GM19351 (cell line): ENCODE data around the gene BABAM2.

Experiments used
- ATAC-seq: cut with Tn5 transposase; IDR thresholded peaks from one replicate; pipeline ENCODE4 v1.9.1; 2021; ENCODE audit warnings: mild to moderate bottlenecking, moderate library complexity; ENCODE audit not compliant: unreplicated experiment

BABAM2 gene

GRCh38 chr2:28349546-28350165, 459.1 kb downstream of the BABAM2 start:
- ATAC-seq = no peak

GRCh38 chr2:28350196-28350595, 459.7 kb downstream of the BABAM2 start:
- no peak for ATAC-seq

- ATAC-seq = no peak
Measured at GRCh38 chr2:28350791-28351285, 460.3 kb downstream of the BABAM2 start.

GRCh38 chr2:28351621-28352020, 461.1 kb downstream of the BABAM2 start:
- ATAC-seq = no peak

- ATAC-seq = no peak
Measured at GRCh38 chr2:28352104-28352503, 461.6 kb downstream of the BABAM2 start.

DNA sequence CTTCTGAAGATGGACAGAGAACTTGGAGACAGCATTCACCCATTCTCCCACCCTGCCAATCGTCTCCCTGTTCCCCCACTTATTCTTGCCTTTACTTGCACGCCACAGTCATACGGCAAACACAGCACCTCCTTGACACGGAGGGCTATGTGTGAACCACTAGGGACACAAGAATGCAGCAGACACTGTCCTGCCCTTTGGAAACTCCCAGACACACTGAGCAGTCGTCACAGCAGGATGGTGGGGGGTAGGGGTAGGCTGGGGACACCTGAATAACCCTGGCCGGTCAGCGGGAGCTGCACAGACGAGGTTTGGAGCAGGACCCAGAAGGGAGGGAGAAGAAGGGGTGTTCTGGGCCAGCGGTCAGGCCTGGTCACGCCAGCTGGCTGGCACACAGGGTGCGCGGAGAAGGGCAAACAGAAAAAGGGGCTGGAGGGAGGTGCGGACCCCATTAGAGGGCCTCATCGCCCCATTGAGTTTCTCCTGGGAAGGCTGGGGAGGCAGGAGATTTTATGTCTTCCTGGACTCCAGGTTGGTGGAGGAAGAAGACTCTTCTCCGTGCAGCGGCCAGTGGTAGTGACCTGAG, 462.2 kb downstream of the BABAM2 start:
- ATAC-seq = no peak

GRCh38 chr2:28354920-28355520, 464.5 kb downstream of the BABAM2 start:
- ATAC-seq = no peak

DNA sequence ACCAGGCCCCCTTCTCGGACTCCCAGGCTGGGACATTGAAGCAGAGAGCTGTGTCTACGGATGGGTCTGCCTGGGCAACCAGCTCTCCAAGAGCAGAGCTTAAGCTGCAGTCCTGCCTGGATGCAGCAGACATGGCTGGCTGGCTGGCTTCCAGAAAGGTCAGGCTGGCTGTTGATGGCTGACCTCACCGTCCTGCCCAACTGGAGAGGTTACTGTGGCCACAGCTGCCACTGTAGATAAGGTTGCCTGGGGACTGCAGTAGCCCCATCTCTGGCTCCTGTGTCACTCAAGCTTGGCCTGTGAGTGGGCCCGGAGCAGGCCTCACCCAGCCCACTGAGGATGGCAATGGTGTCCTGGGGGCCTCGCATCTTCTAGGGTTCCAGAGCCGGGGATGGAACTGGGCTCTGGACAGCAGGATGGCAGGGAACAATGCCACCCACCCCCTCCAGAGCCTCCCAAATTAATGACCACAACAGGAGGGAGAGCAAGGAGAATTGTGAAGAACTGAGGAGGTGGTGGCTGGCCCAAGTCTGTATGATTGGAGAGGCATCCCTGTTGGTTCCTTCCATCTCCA, 465.1 kb downstream of the BABAM2 start:
- ATAC-seq = no peak

DNA sequence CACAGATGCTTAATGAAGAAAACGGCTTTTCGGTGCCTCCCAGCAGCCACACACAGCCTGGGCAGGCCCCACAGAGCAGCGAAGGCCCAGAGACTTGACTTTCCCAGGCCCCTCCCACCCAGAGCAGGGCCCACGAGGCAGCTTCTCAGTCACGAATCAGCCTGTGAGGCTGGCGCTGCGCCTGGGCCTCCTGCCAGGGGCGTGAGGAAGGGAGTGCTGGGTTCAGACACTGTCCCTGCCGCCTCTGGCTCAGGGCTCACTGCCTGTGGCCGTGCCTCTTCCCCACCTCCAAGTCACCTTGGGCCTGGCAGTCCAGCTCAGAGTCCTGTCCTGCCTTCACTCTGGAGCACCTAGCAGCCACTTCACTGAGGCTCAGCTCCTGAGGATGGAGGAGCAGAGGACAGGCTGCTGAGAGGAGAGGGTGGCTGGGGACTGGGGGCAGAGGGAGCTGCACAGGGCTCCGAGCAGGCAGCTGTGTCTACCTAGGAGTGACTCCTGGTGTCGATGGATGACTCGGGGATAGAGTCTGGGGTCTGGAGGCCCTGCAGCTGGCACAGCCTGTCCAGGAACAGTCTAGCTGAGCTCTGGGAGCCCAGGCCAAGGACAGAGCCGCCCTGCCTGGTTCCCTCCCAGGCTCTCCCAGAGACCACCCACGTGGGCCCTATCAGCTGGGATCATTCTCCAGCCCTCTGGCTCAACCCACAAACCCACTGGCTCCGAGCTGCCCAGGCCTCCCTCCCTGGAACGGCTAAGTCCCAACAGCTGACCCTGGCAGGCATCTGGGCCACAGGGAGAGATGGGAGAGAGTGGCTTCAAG, 465.8 kb downstream of the BABAM2 start:
- no peak for ATAC-seq

GRCh38 chr2:28357055-28357454, 466.5 kb downstream of the BABAM2 start:
- ATAC-seq = no peak

- ATAC-seq = no peak
Measured at GRCh38 chr2:28357948-28358667, 467.6 kb downstream of the BABAM2 start.

DNA sequence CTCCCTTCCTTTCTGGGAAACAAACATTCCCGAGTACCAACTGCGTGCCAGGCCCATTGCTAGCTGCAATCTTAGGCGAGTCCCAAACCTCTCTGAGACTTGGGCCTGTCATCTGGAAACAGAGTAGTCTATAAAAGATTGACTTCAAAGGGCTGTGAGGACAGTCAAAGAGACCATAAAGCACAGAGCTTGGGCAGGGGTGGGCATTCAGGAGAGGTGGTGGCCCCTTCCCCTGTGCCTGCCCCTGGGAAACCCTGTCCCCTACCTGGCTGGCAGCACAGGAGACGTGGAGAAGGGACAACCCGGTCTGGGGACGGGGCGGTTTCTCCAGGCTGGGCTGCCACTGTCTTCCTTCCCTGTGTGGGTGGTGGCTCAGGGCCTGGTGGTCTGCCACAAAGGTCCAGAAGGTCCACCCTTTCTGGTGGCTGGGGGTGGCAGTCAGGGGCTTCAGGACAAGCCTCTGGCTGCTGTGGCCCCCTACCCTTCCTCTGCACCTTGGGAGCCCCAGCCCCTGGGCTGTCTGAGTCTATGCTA, 468.2 kb downstream of the BABAM2 start:
- no peak for ATAC-seq

GRCh38 chr2:28359222-28360057, 468.9 kb downstream of the BABAM2 start:
- ATAC-seq = peak; percentile 87

- ATAC-seq = no peak
Measured at GRCh38 chr2:28360058-28360717, 469.7 kb downstream of the BABAM2 start.

DNA sequence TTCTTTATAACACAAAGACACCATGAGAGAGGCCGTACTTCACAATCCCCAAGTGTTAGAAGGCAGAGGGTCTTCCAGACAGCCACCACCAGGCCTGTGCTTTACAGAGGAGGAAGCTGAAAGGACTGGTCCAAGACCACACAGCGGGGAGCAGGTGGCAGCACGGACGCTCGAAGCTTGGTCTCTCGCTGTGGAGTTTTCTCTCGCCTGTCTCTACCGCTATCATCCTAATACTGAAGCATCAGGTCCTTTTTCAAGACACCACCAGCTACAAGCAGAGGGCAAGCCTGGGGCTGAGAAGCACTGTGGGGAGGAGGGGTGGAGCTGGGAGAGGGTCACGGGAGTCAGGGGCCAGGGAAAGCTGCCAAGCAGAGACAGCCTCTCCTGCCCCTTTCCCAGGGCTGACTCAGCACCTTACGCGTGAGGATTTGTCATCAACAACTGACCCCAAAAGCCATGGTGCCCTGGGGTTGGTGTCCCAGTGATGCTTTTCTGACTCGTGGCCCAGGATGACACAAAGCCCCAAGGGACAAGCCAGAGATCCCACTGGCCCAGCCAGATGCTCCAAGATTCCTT, 470.3 kb downstream of the BABAM2 start:
- no peak for ATAC-seq

DNA sequence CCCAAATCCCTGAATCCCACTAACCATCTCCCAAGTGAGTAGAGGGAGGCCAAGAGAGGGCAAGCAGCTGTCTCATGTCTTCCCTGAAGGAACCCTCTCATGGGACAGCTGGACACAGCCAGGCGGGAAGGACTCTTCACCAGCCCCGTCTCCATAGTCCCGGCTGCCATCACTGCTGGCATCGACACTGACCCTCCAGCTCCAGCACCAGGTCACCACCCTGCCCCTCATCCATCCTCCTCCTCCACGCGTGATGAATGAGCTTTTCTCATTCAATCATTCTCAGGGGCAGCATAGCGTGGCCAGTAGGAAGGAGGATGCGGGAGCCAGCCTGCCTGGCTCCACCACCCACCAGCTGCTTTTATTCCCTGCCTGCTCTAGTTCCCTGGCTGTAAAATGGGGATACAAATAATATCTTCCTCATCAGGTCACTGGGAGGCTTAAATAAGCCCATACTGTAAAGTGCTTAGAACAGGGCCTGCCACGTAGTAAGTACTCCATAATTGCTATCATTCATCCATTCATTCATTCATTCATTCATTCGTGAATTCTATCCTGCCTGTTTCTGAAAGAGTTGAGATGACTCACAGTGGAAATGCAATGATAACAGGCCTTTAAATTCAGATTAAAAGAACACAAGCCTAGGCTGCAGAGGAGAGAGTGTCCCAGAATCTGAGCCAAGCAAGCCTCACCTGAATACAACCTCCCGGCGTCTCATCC, 471.6 kb downstream of the BABAM2 start:
- no peak for ATAC-seq

DNA sequence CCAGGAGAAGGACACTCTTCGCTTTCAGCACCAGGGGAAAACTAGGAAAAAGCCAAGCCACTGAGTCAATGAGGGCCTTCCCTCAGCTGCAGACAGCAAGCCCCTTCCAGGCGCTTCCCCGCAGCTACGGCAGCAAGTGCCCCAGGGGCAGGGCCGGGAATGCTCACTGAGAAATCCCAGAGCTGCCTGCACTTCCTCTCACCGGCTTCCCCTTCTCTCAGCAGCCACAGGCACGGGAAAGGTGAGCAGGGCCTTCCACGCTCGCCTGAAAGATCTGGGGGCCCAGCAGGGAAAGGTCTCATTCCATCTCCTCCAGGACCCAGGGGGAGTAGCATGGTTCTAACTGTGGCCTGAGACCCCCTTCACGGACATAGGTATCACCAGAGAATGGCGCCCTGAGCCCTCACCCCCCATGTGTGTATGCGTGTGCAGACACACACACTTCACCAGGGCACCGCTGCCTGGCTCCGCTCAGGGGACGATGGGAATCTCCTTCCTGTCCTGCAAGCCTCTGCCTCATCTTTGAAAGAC, 472.5 kb downstream of the BABAM2 start:
- ATAC-seq = no peak
